Natural killer cell (primary cell): Measurements from ENCODE around the gene ABCF2. TPM values are rescaled to one million over a fixed set of nuclear protein-coding genes. Genes with fewer than 3 reads are reported as not detected.

Experiments
- ATAC-seq, 3 donors: fragments of 150-1000 bp in 2 of 3; fragments of 200-7000 bp in 1 of 3; cut with Tn5 transposase; 1 replicate in 1 of 3; 2 replicates in 2 of 3; pipeline ENCODE4 v1.10.0; 2021; ENCODE audit warnings: mild to moderate bottlenecking in 2 of 3, moderate library complexity in 2 of 3
- DNase-seq, 2 donors: peaks; one replicate each; pipeline versions ENCODE4 v3.0.0 to v3.0.0-alpha.2; 2013 to 2021; ENCODE audit warnings: mixed read lengths in 1 of 2
- H3K27ac ChIP-seq: one replicate; pipeline ENCODE4 v1.5.1; 2013; ENCODE audit warnings: mild to moderate bottlenecking, low read length
- H3K27me3 ChIP-seq: one replicate; pipeline ENCODE4 v1.6.1; 2013; ENCODE audit warnings: low read length; ENCODE audit not compliant: control insufficient read depth, insufficient read depth
- H3K36me3 ChIP-seq: one replicate; pipeline ENCODE4 v1.6.1; 2013; ENCODE audit warnings: low read length; ENCODE audit not compliant: control insufficient read depth, insufficient read depth
- H3K4me1 ChIP-seq: one replicate; pipeline ENCODE4 v1.6.1; 2013; ENCODE audit warnings: low read length; ENCODE audit not compliant: control insufficient read depth, insufficient read depth
- H3K4me3 ChIP-seq: one replicate; pipeline ENCODE4 v1.5.1; 2013; ENCODE audit warnings: low read length
- H3K9me3 ChIP-seq: one replicate; pipeline ENCODE4 v1.6.1; 2013; ENCODE audit warnings: low read length; ENCODE audit not compliant: control insufficient read depth, insufficient read depth
- H3K27ac Mint-ChIP-seq, 2 donors: one replicate each; pipeline ENCODE4 v1.8.0; 2022; ENCODE audit warnings: mild to moderate bottlenecking in 2 of 2, mixed read lengths in 2 of 2, moderate library complexity in 1 of 2
- H3K27me3 Mint-ChIP-seq, 2 donors: one replicate each; pipeline ENCODE4 v1.8.0; 2022; ENCODE audit warnings: low read depth in 2 of 2, mixed read lengths in 2 of 2
- H3K36me3 Mint-ChIP-seq: one replicate; pipeline ENCODE4 v1.8.0; 2022; ENCODE audit warnings: mixed read lengths
- H3K4me1 Mint-ChIP-seq, 2 donors: one replicate each; pipeline ENCODE4 v1.8.0; 2022; ENCODE audit warnings: mixed read lengths in 2 of 2
- H3K4me3 Mint-ChIP-seq: one replicate; pipeline ENCODE4 v1.8.0; 2022; ENCODE audit warnings: mild to moderate bottlenecking, moderate library complexity, mixed read lengths
- H3K9me3 Mint-ChIP-seq, 2 donors: one replicate each; pipeline ENCODE4 v1.8.0; 2022; ENCODE audit warnings: mixed read lengths in 2 of 2
- WGBS: methylation state at CpG from one replicate; pipeline ENCODE4 v1.1.7; 2013; ENCODE audit warnings: missing lambda C conversion rate; ENCODE audit not compliant: insufficient coverage; 5-methylcytosine and 5-hydroxymethylcytosine counted together
- intact Hi-C: fragments of 100-400 bp; cut with micrococcal nuclease; formaldehyde crosslinking; loops from one replicate; pipeline ENCODE4 v1.14.2; 2022
- total RNA-seq, 4 donors: library from RNA; stranded (reverse); fragments of 120-200 nt in 1 of 4; gene quantifications; one replicate each; pipeline versions ENCODE4 v1.2.3 to v1.2.4, GENCODE V29; 2013 to 2022
- TF ChIP-seq, protein P1 (sequence below): fragments of 200-600 bp; IDR thresholded peaks from one replicate; pipeline ENCODE4 v1.8.0; 2022; ENCODE audit warnings: antibody characterized with exemption

ABCF2 gene
- total RNA-seq, 3 donors from 2014 or later (not counting 1 experiment from before 2014, with no cell fraction given) = 12.1 to 26.1 (median 17.6) TPM

DNA sequence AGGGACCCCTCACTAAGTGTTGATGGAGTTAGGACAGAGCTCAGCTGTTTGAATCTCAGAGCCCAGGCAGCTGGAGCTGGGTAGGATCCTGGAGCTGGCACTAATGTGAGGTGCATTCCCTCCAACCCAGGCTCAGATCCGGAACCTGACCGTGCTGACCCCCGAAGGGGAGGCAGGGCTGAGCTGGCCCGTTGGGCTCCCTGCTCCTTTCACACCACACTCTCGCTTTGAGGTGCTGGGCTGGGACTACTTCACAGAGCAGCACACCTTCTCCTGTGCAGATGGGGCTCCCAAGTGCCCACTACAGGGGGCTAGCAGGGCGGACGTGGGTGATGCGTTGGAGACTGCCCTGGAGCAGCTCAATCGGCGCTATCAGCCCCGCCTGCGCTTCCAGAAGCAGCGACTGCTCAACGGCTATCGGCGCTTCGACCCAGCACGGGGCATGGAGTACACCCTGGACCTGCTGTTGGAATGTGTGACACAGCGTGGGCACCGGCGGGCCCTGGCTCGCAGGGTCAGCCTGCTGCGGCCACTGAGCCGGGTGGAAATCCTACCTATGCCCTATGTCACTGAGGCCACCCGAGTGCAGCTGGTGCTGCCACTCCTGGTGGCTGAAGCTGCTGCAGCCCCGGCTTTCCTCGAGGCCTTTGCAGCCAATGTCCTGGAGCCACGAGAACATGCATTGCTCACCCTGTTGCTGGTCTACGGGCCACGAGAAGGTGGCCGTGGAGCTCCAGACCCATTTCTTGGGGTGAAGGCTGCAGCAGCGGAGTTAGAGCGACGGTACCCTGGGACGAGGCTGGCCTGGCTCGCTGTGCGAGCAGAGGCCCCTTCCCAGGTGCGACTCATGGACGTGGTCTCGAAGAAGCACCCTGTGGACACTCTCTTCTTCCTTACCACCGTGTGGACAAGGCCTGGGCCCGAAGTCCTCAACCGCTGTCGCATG, 10.5 kb upstream of the ABCF2 start:
- no peak for ATAC-seq
- H3K36me3 Mint-ChIP-seq = no peaks in the 10 kb centered on the region
- intact Hi-C loops = no loop called here
- H3K27me3 Mint-ChIP-seq = no peaks in the 10 kb centered on the region
- no peak overlapping the region for H3K4me3 Mint-ChIP-seq
- peaks cover 18% of the 10 kb centered on the region for H3K4me1 ChIP-seq
- H3K27ac Mint-ChIP-seq = no peak overlapping the region
- 95% methylated on average over 44 of the region's 44 CpGs for WGBS
- no peaks in the 10 kb centered on the region for H3K9me3 Mint-ChIP-seq
- peaks cover 27% of the 10 kb centered on the region for H3K36me3 ChIP-seq
- DNase-seq = no peak
- H3K9me3 ChIP-seq = no peaks in the 10 kb centered on the region
- no peaks in the 10 kb centered on the region for H3K27me3 ChIP-seq
- TF ChIP-seq, protein P1, sequence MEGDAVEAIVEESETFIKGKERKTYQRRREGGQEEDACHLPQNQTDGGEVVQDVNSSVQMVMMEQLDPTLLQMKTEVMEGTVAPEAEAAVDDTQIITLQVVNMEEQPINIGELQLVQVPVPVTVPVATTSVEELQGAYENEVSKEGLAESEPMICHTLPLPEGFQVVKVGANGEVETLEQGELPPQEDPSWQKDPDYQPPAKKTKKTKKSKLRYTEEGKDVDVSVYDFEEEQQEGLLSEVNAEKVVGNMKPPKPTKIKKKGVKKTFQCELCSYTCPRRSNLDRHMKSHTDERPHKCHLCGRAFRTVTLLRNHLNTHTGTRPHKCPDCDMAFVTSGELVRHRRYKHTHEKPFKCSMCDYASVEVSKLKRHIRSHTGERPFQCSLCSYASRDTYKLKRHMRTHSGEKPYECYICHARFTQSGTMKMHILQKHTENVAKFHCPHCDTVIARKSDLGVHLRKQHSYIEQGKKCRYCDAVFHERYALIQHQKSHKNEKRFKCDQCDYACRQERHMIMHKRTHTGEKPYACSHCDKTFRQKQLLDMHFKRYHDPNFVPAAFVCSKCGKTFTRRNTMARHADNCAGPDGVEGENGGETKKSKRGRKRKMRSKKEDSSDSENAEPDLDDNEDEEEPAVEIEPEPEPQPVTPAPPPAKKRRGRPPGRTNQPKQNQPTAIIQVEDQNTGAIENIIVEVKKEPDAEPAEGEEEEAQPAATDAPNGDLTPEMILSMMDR = no peak
- peaks cover 28 to 29% of the 10 kb centered on the region in 2 donors for H3K4me1 Mint-ChIP-seq
- no peak overlapping the region for H3K4me3 ChIP-seq
- H3K27ac ChIP-seq = no peak overlapping the region

DNA sequence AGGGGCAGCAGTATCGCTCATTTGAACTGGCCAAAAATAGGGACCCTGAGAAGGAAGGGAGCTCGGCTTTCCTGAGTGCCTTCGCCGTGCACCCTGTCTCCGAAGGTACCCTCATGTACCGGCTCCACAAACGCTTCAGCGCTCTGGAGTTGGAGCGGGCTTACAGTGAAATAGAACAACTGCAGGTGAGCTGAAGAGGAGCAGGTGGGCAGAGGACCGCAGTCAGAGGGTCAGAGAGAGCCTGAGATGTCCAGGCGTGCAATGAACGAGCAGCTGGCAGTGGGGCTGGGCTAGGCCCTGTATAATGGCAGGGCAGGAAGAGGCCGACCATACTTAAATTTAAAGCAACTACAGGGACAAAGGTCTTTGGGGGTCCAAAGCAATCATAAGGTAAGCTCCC, 9.4 kb upstream of the ABCF2 start:
- H3K36me3 ChIP-seq = peaks cover 27% of the 10 kb centered on the region
- 96% methylated on average over 13 of the region's 13 CpGs for WGBS
- intact Hi-C loops = no loop called here

DNA sequence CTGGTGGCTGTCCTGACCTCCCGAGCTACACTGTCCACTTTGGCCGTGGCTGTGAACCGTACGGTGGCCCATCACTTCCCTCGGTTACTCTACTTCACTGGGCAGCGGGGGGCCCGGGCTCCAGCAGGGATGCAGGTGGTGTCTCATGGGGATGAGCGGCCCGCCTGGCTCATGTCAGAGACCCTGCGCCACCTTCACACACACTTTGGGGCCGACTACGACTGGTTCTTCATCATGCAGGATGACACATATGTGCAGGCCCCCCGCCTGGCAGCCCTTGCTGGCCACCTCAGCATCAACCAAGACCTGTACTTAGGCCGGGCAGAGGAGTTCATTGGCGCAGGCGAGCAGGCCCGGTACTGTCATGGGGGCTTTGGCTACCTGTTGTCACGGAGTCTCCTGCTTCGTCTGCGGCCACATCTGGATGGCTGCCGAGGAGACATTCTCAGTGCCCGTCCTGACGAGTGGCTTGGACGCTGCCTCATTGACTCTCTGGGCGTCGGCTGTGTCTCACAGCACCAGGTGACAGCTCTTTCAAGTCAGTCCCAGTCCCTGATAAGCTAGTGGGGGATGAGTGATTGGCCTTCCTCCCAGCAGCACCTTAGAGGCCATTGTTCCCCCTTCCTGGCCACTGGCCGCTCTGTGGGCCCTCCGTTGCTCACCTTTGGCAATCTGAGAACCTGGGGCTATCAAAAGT, 8.2 kb upstream of the ABCF2 start:
- peak overlapping the region in 1 of 2 donors; percentile 98 for H3K27ac Mint-ChIP-seq
- Histone ChIP-seq H3K27me3 (no peaks in the 10 kb centered on the region), H3K4me1 (peaks cover 26% of the 10 kb centered on the region), H3K36me3 (peaks cover 27% of the 10 kb centered on the region), H3K9me3 (no peaks in the 10 kb centered on the region), H3K27ac (no peak overlapping the region), H3K4me3 (no peak overlapping the region)
- TF ChIP-seq, protein P1 = no peak
- no peaks in the 10 kb centered on the region for H3K36me3 Mint-ChIP-seq
- H3K4me1 Mint-ChIP-seq = peaks cover 37 to 38% of the 10 kb centered on the region in 2 donors
- 98% methylated on average over 28 of the region's 28 CpGs for WGBS
- intact Hi-C loops = no loop called here
- no peak overlapping the region for H3K4me3 Mint-ChIP-seq
- H3K27me3 Mint-ChIP-seq = no peaks in the 10 kb centered on the region
- no peak for ATAC-seq
- H3K9me3 Mint-ChIP-seq = no peaks in the 10 kb centered on the region
- DNase-seq = no peak

More for the DNA sequence above, 9.4 kb upstream of the ABCF2 start:
- H3K27ac ChIP-seq = no peak overlapping the region
- no peak for DNase-seq
- no peak overlapping the region for H3K27ac Mint-ChIP-seq
- H3K36me3 Mint-ChIP-seq = no peaks in the 10 kb centered on the region
- H3K4me1 ChIP-seq = peaks cover 26% of the 10 kb centered on the region
- H3K4me1 Mint-ChIP-seq = peaks cover 37 to 38% of the 10 kb centered on the region in 2 donors
- H3K9me3 Mint-ChIP-seq = no peaks in the 10 kb centered on the region
- no peak for ATAC-seq
- no peak overlapping the region for H3K4me3 ChIP-seq
- H3K27me3 ChIP-seq = no peaks in the 10 kb centered on the region
- H3K27me3 Mint-ChIP-seq = no peaks in the 10 kb centered on the region
- H3K9me3 ChIP-seq = no peaks in the 10 kb centered on the region
- TF ChIP-seq, protein P1 = no peak
- no peak overlapping the region for H3K4me3 Mint-ChIP-seq
